K562 (cell line): Measurements from ENCODE around the gene ETFBKMT. TPM values are rescaled to one million over a fixed set of nuclear protein-coding genes. Genes with fewer than 3 reads are reported as not detected.
A peak's percentile ranks its signal among the peaks of the same experiment; 100 is the strongest.

Source experiments
- ATAC-seq: fragments of 200-7000 bp; cut with Tn5 transposase; 3 replicates; pipeline ENCODE4 v1.9.1; 2020; ENCODE audit warnings: moderate library complexity
- BruUV-seq: library from RNA; stranded (reverse); fragments of 400-500 nt; replicated peaks from 2 replicates; lab custom pipeline; 2021; lab: Mats Ljungman, UMichigan
- CTCF ChIA-PET: fragments of 300-600 bp; formaldehyde crosslinking; extraction: SDS; loops from one replicate; lab custom pipeline; 2021; ENCODE audit warnings: low intra/inter-chr PET ratio; lab: Yijun Ruan, JAX
- POLR2A ChIA-PET: fragments of 300-600, 350-650 bp; sonication (Branson Sonifier 250); formaldehyde crosslinking; extraction: SDS; loops from one replicate; lab custom pipeline; 2021; ENCODE audit warnings: antibody characterized with exemption, inconsistent platforms; lab: Yijun Ruan, JAX
- DNase-seq, 4 experiments: peaks; one replicate each; pipeline versions ENCODE4 v3.0.0 to v3.0.0-alpha.2; 2011 to 2018; ENCODE audit warnings: low spot score in 3 of 4, mixed read lengths in 3 of 4; ENCODE audit errors: extremely low read depth in 1 of 4
- FAIRE-seq: peaks from 2 replicates; lab custom pipeline; 2011; peaks lifted over from hg19 to GRCh38; lab: Jason Lieb, UNC
- H2AFZ ChIP-seq: 2 replicates; pipeline ENCODE4 v1.6.0; 2011; ENCODE audit warnings: low read depth, low read length, control low read depth, inconsistent platforms
- H3K27ac ChIP-seq: fragments of 200-600 bp; 3 replicates; pipeline ENCODE4 v1.8.0; 2011; ENCODE audit warnings: low read depth, mild to moderate bottlenecking, control low read depth, inconsistent platforms, low read length, moderate library complexity, mixed read lengths; ENCODE audit errors: extremely low read depth
- H3K27me3 ChIP-seq, 2 experiments: fragments of 300-600 bp in 1 of 2; 2 replicates in 1 of 2; 3 replicates in 1 of 2; pipeline versions ENCODE4 v1.6.0 to v1.8.0; 2011; ENCODE audit warnings: inconsistent platforms in 2 of 2, low read length in 2 of 2, mild to moderate bottlenecking in 1 of 2, mixed read lengths in 1 of 2, moderate library complexity in 1 of 2; ENCODE audit not compliant: control insufficient read depth in 2 of 2, insufficient read depth in 2 of 2
- H3K36me3 ChIP-seq: fragments of 300-600 bp; 3 replicates; pipeline ENCODE4 v1.8.0; 2011; ENCODE audit warnings: mild to moderate bottlenecking, low read length, inconsistent platforms; ENCODE audit not compliant: control insufficient read depth, insufficient read depth
- H3K4me1 ChIP-seq, 2 experiments: fragments of 200-600 bp in 1 of 2; replicated peaks in 1 of 2; 2 replicates in 1 of 2; 3 replicates in 1 of 2; pipeline versions ENCODE4 v1.5.1 to v1.8.0; 2011; ENCODE audit warnings: inconsistent platforms in 2 of 2, low read length in 2 of 2, mild to moderate bottlenecking in 1 of 2, mixed read lengths in 1 of 2, moderate library complexity in 1 of 2; ENCODE audit not compliant: control insufficient read depth in 2 of 2, insufficient read depth in 2 of 2
- H3K4me2 ChIP-seq: 2 replicates; pipeline ENCODE4 v1.6.1; 2011; ENCODE audit warnings: low read length, control low read depth, inconsistent platforms, mixed read lengths; ENCODE audit not compliant: insufficient read depth
- H3K4me3 ChIP-seq: fragments of 200-600 bp; sonication (generic), shearing (Covaris generic); 2 replicates; pipeline ENCODE4 v1.5.1; 2016; ENCODE audit warnings: control low read depth, inconsistent platforms
- H3K79me2 ChIP-seq: fragments of 200-600 bp; 3 replicates; pipeline ENCODE4 v1.8.0; 2011; ENCODE audit warnings: low read length, inconsistent platforms; ENCODE audit not compliant: control insufficient read depth, insufficient read depth
- H3K9ac ChIP-seq, 2 experiments: 2 replicates each; pipeline versions ENCODE4 v1.6.0 to v1.6.1; 2011; ENCODE audit warnings: low read depth in 2 of 2, low read length in 2 of 2, control low read depth in 1 of 2, inconsistent platforms in 1 of 2, mild to moderate bottlenecking in 1 of 2, mixed read lengths in 1 of 2; ENCODE audit not compliant: insufficient read depth in 1 of 2
- H3K9me1 ChIP-seq: one replicate; pipeline ENCODE4 v1.6.0; 2011; ENCODE audit warnings: inconsistent platforms, mild to moderate bottlenecking, low read length, moderate library complexity; ENCODE audit not compliant: control insufficient read depth, insufficient read depth
- H3K9me3 ChIP-seq: replicated peaks from 2 replicates; pipeline ENCODE4 v1.5.1; 2011; ENCODE audit warnings: low read depth, low read length, inconsistent platforms; ENCODE audit not compliant: control insufficient read depth, insufficient read depth
- H4K20me1 ChIP-seq: replicated peaks from 2 replicates; pipeline ENCODE4 v1.6.1; 2011; ENCODE audit warnings: low read length, inconsistent platforms, mixed read lengths; ENCODE audit not compliant: control insufficient read depth, insufficient read depth
- CTBP1 ChIP-seq: fragments of 450-650 bp; IDR thresholded peaks from 2 replicates; pipeline ENCODE4 v1.6.1; 2016; ENCODE audit warnings: borderline replicate concordance
- FOXA1 ChIP-seq: fragments of 450-650 bp; IDR thresholded peaks from 2 replicates; pipeline ENCODE4 v1.6.1; 2016; ENCODE audit warnings: mild to moderate bottlenecking, borderline replicate concordance
- FOXK2 ChIP-seq, 2 experiments: fragments of 450-650 bp; IDR thresholded peaks in 1 of 2; conservative IDR thresholded peaks in 1 of 2; 2 replicates each; pipeline ENCODE4 v1.6.1; 2016; ENCODE audit warnings: low read depth in 2 of 2, mild to moderate bottlenecking in 1 of 2
- MEIS2 ChIP-seq: fragments of 450-650 bp; IDR thresholded peaks from 2 replicates; pipeline ENCODE4 v1.6.1; 2014; ENCODE audit warnings: mild to moderate bottlenecking; ENCODE audit not compliant: partially characterized antibody
- PBX2 ChIP-seq, 2 experiments: IDR thresholded peaks in 1 of 2; conservative IDR thresholded peaks in 1 of 2; 2 replicates each; pipeline ENCODE4 v1.6.1; 2016; ENCODE audit warnings: low read depth in 2 of 2, mild to moderate bottlenecking in 1 of 2, missing compliant biosample characterization in 1 of 2, missing genetic modification characterization in 1 of 2, moderate library complexity in 1 of 2
- PKNOX1 ChIP-seq: fragments of 450-650 bp; IDR thresholded peaks from 2 replicates; pipeline ENCODE4 v1.6.1; 2016
- PREB ChIP-seq: sonication (generic); formaldehyde crosslinking; IDR thresholded peaks from 2 replicates; pipeline ENCODE4 v1.8.1; 2023; ENCODE audit warnings: mild to moderate bottlenecking, missing genetic modification reagents
- U2AF1 ChIP-seq: fragments of 200-400 bp; formaldehyde crosslinking; optimal IDR thresholded peaks from 2 replicates; pipeline ENCODE3; 2017; ENCODE audit warnings: mild to moderate bottlenecking, low read depth, low read length, moderate library complexity
- ZBTB5 ChIP-seq: fragments of 450-650 bp; IDR thresholded peaks from 2 replicates; pipeline ENCODE4 v1.6.1; 2017; ENCODE audit warnings: antibody characterized with exemption
- ZNF146 ChIP-seq: IDR thresholded peaks from one replicate; pipeline ENCODE4 v1.6.1; 2018; ENCODE audit warnings: missing compliant biosample characterization; ENCODE audit not compliant: unreplicated experiment
- ZNF280B ChIP-seq: fragments of 250-450 bp; sonication (Bioruptor Pico); IDR thresholded peaks from 2 replicates; pipeline ENCODE4 v1.5.1; 2021; ENCODE audit warnings: mild to moderate bottlenecking
- ZNF282 ChIP-seq: sonication (generic); formaldehyde crosslinking; IDR thresholded peaks from 2 replicates; pipeline ENCODE4 v1.8.1; 2023; ENCODE audit warnings: missing genetic modification reagents
- ZNF764 ChIP-seq: fragments of 250-450 bp; sonication (Bioruptor Pico); IDR thresholded peaks from 2 replicates; pipeline ENCODE4 v1.4.0; 2020; ENCODE audit warnings: low read depth, mild to moderate bottlenecking, moderate library complexity
- WGBS: fragments of 100-300 bp; shearing (Covaris generic); methylation state at CpG from one replicate; pipeline ENCODE4 v1.1.6; 2016; ENCODE audit warnings: low coverage, mixed read lengths; ENCODE audit not compliant: insufficient coverage; ENCODE audit errors: missing lambda C conversion rate; 5-methylcytosine and 5-hydroxymethylcytosine counted together
- in situ Hi-C: fragments of 300-500 bp; cut with MboI; formaldehyde crosslinking; loops from 4 replicates; pipeline ENCODE4 v1.15.0; 2018; ENCODE audit warnings: inconsistent platforms, mixed read lengths
- intact Hi-C: fragments of 100-400 bp; cut with micrococcal nuclease; formaldehyde crosslinking; loops from 2 replicates; pipeline ENCODE4 v1.14.2; 2022
- polyA plus RNA-seq, 8 experiments: library from polyadenylated mRNA; depleted of rRNA in 4 of 8; stranded (reverse) in 5 of 8; unstranded in 3 of 8; fragments of >200 nt; fragmentation: Nextera tagmentation in 2 of 8; fragmentation: Illumina TruSeq in 1 of 8; extraction: Ambion mirVana in 2 of 8; extraction: Trizol in 1 of 8; gene quantifications; 2 replicates each; pipeline versions ENCODE4 v1.2.1 to v1.2.3, GENCODE V29; 2011 to 2014; ENCODE audit warnings: inconsistent platforms in 1 of 8, missing spikeins in 1 of 8
- total RNA-seq, 7 experiments: library from RNA; depleted of rRNA in 6 of 7; stranded (reverse); fragments of >200 nt in 6 of 7; fragmentation: Illumina TruSeq in 2 of 7; extraction: Trizol in 2 of 7; gene quantifications; 2 replicates each; pipeline versions ENCODE4 v1.2.1 to v1.2.3, GENCODE V29; 2011 to 2021; ENCODE audit warnings: low replicate concordance in 1 of 7

The ETFBKMT gene
- total and polyA plus RNA-seq, 9 of the 15 experiments (the other 6 are each of a cell fraction or from before 2014, with no cell fraction given), result 0.18 to 1.7 (median 0.96) TPM

GRCh38 chr12:31655208-31655607, 4.3 kb upstream of the ETFBKMT start:
- WGBS, result 15% methylated on average over 4 of the region's 4 CpGs
- Histone ChIP-seq H4K20me1 (no peaks in the 10 kb centered on the region), H3K4me3 (no peak overlapping the region), H3K4me1 (peaks cover 3 to 6% of the 10 kb centered on the region in 2 experiments; a peak in 3 of 5 replicates), H3K27me3 (no peaks in the 10 kb centered on the region), H3K36me3 (no peaks in the 10 kb centered on the region), H3K79me2 (no peaks in the 10 kb centered on the region), H3K4me2 (no peak overlapping the region), H3K27ac (no peak overlapping the region), H3K9me3 (no peaks in the 10 kb centered on the region), H3K9me1 (no peaks in the 10 kb centered on the region), H3K9ac (no peak overlapping the region), H2AFZ (peak overlapping the region; percentile 82)
- FAIRE-seq, result no peak
- intact Hi-C loops, result loop anchor here (5.0 to 10.0 kb wide), 3 partner anchors 77 to 1100 kb away; partner anchors contain the start of gene YARS2
- no peak for ATAC-seq
- in situ Hi-C loops, result loop anchor here (5.0 kb wide), 1 partner anchor 652 kb away; no protein-coding TSS in a partner anchor
- ChIA-PET POLR2A (no interaction called here), CTCF (no interaction called here)
- no TSS peak for BruUV-seq
- DNase-seq, result no peak
- TF ChIP-seq ZNF282 (CRISPR knock-in tag), result no peak
- TF ChIP-seq ZBTB5, result no peak
- no peak for TF ChIP-seq U2AF1
- no peak for TF ChIP-seq ZNF764
- TF ChIP-seq CTBP1, result no peak
- TF ChIP-seq MEIS2, result peak; percentile 81
- TF ChIP-seq PBX2 (CRISPR knock-in tag; IDR thresholded peaks at IDR 0.05; ENCODE audit: low read depth), result no peak
- peak; percentile 66 for TF ChIP-seq PBX2 (tag; conservative IDR thresholded peaks at IDR 0.05; ENCODE audit: low read depth)
- TF ChIP-seq PREB (CRISPR knock-in tag), result no peak
- TF ChIP-seq ZNF146 (CRISPR knock-in tag), result no peak
- TF ChIP-seq PKNOX1, result peak; percentile 69
- TF ChIP-seq FOXK2 (conservative IDR thresholded peaks at IDR 0.05 in 1 of 2, IDR thresholded peaks at IDR 0.05 in 1 of 2; ENCODE audit: low read depth in 2 of 2), result no peak
- TF ChIP-seq ZNF280B (CRISPR knock-in tag), result no peak
- TF ChIP-seq FOXA1, result no peak
